WTC11 (cell line): ENCODE results near the gene CALCA. TPM values are rescaled to one million over a fixed set of nuclear protein-coding genes. Genes with fewer than 3 reads are reported as not detected.

ENCODE experiments used
- ATAC-seq: fragments of 200-7000 bp; cut with Tn5 transposase; 2 replicates; pipeline ENCODE4 v1.10.0; 2021; ENCODE audit warnings: mild to moderate bottlenecking, moderate library complexity
- CTCF ChIA-PET: fragments of 300-600 bp; sonication (Branson Sonifier 250); formaldehyde crosslinking; loops from one replicate; lab custom pipeline; 2021; ENCODE audit warnings: antibody characterized with exemption; lab: Charles Lee
- POLR2A ChIA-PET: fragments of 350-600 bp; sonication (Branson Sonifier 250); formaldehyde crosslinking; loops from one replicate; lab custom pipeline; 2021; ENCODE audit warnings: antibody characterized with exemption; lab: Charles Lee
- DNase-seq: peaks from one replicate; pipeline ENCODE4 v3.0.0; 2021; ENCODE audit warnings: low spot score
- H3K27ac Mint-ChIP-seq: 2 replicates; pipeline ENCODE4 v1.8.0; 2021; ENCODE audit warnings: mixed read lengths
- H3K27me3 Mint-ChIP-seq: 2 replicates; pipeline ENCODE4 v1.8.0; 2021; ENCODE audit warnings: low read depth, mild to moderate bottlenecking, moderate library complexity, mixed read lengths
- H3K36me3 Mint-ChIP-seq: 2 replicates; pipeline ENCODE4 v1.8.0; 2021; ENCODE audit warnings: mixed read lengths
- H3K4me1 Mint-ChIP-seq: 2 replicates; pipeline ENCODE4 v1.8.0; 2022; ENCODE audit warnings: mixed read lengths
- H3K4me3 Mint-ChIP-seq: 2 replicates; pipeline ENCODE4 v1.8.0; 2021; ENCODE audit warnings: mild to moderate bottlenecking, moderate library complexity, mixed read lengths
- H3K9me3 Mint-ChIP-seq: 2 replicates; pipeline ENCODE4 v1.8.0; 2021; ENCODE audit warnings: mixed read lengths
- ATF6 ChIP-seq: sonication (generic); formaldehyde crosslinking; IDR thresholded peaks from 2 replicates; pipeline ENCODE4 v1.8.1; 2023; ENCODE audit warnings: mild to moderate bottlenecking, missing genetic modification reagents
- ERG ChIP-seq: fragments of 250-450 bp; sonication (Bioruptor Pico); IDR thresholded peaks from 2 replicates; pipeline ENCODE4 v1.8.0; 2021; ENCODE audit warnings: mild to moderate bottlenecking
- FOXJ3 ChIP-seq: sonication (generic); formaldehyde crosslinking; IDR thresholded peaks from 2 replicates; pipeline ENCODE4 v1.9.0; 2021; ENCODE audit warnings: missing genetic modification reagents, mild to moderate bottlenecking, borderline replicate concordance
- FOXP1 ChIP-seq: sonication (generic); formaldehyde crosslinking; IDR thresholded peaks from 2 replicates; pipeline ENCODE4 v1.8.0; 2022; ENCODE audit warnings: missing genetic modification reagents, mild to moderate bottlenecking, moderate library complexity, borderline replicate concordance
- GABPB1 ChIP-seq: sonication (generic); formaldehyde crosslinking; IDR thresholded peaks from 2 replicates; pipeline ENCODE4 v1.8.1; 2023; ENCODE audit warnings: mild to moderate bottlenecking, missing genetic modification reagents
- HMGA2 ChIP-seq: fragments of 250-450 bp; sonication (Bioruptor Pico); IDR thresholded peaks from 2 replicates; pipeline ENCODE4 v1.4.0; 2021; ENCODE audit warnings: mild to moderate bottlenecking, moderate library complexity
- NFE2L1 ChIP-seq: sonication (generic); formaldehyde crosslinking; IDR thresholded peaks from 2 replicates; pipeline ENCODE4 v1.8.1; 2023; ENCODE audit warnings: missing genetic modification reagents
- NFYB ChIP-seq: sonication (generic); formaldehyde crosslinking; conservative IDR thresholded peaks from 2 replicates; pipeline ENCODE4 v1.8.0; 2022; ENCODE audit warnings: low read depth, missing genetic modification reagents
- RORB ChIP-seq: fragments of 250-450 bp; sonication (Bioruptor Pico); IDR thresholded peaks from 2 replicates; pipeline ENCODE4 v1.9.0; 2021; ENCODE audit warnings: mild to moderate bottlenecking
- SMAD3 ChIP-seq: sonication (generic); formaldehyde crosslinking; IDR thresholded peaks from 2 replicates; pipeline ENCODE4 v1.8.0; 2022; ENCODE audit warnings: missing genetic modification reagents, mild to moderate bottlenecking, borderline replicate concordance
- SP1 ChIP-seq: sonication (generic); formaldehyde crosslinking; conservative IDR thresholded peaks from 2 replicates; pipeline ENCODE4 v1.8.1; 2022; ENCODE audit warnings: missing genetic modification reagents
- TCF7 ChIP-seq: sonication (generic); formaldehyde crosslinking; IDR thresholded peaks from 2 replicates; pipeline ENCODE4 v1.8.0; 2022; ENCODE audit warnings: mild to moderate bottlenecking, low read depth, missing genetic modification reagents, moderate library complexity
- ZNF416 ChIP-seq: fragments of 250-450 bp; sonication (Bioruptor Pico); IDR thresholded peaks from 2 replicates; pipeline ENCODE4 v1.9.0; 2021; ENCODE audit warnings: mild to moderate bottlenecking, inconsistent platforms
- ZNF671 ChIP-seq: fragments of 250-450 bp; sonication (Bioruptor Pico); IDR thresholded peaks from 2 replicates; pipeline ENCODE4 v1.8.0; 2021; ENCODE audit warnings: mild to moderate bottlenecking
- total RNA-seq: library from RNA; stranded (reverse); gene quantifications from 3 replicates; pipeline ENCODE4 v1.2.3, GENCODE V29; 2021
- TF ChIP-seq, protein P1 (sequence below): sonication (generic); formaldehyde crosslinking; IDR thresholded peaks from 2 replicates; pipeline ENCODE4 v1.8.0; 2023; ENCODE audit warnings: missing genetic modification reagents
- TF ChIP-seq, protein P2 (sequence below): fragments of 200-600 bp; IDR thresholded peaks from 2 replicates; pipeline ENCODE4 v1.8.0; 2022; ENCODE audit warnings: antibody characterized with exemption
- TF ChIP-seq, protein P3 (sequence below): sonication (generic); formaldehyde crosslinking; IDR thresholded peaks from 2 replicates; pipeline ENCODE4 v1.8.1; 2022; ENCODE audit warnings: low read depth, missing genetic modification reagents, borderline replicate concordance
- TF ChIP-seq, protein P4 (sequence below): sonication (generic); formaldehyde crosslinking; IDR thresholded peaks from 2 replicates; pipeline ENCODE4 v1.8.1; 2023; ENCODE audit warnings: mild to moderate bottlenecking, moderate library complexity, missing genetic modification reagents

Gene CALCA
- total RNA-seq, 1 experiment from 2014 or later: 0.42 TPM

DNA sequence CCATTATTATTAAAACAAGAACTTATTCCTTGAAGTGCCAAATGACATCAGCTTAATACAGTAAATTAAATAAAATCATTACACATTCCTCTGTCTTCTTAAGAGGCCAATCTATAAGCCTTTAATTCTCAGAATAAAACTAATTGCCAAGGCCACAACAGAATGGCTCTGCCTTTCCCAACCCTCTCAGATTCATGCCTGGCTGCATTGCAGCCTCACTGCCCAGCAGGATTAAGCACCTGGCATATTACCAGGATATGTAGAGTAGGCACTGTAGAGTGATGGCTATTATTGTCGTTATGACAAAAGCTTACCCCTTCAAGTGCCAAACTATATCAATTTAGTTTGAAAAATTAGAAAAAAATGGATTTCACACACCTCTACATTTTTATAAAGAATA lies 9.4 kb upstream of the CALCA start (continued):
- TF ChIP-seq ERG (CRISPR knock-in tag) (no peak), NFYB (CRISPR knock-in tag) (no peak), SP1 (CRISPR knock-in tag) (no peak)

DNA sequence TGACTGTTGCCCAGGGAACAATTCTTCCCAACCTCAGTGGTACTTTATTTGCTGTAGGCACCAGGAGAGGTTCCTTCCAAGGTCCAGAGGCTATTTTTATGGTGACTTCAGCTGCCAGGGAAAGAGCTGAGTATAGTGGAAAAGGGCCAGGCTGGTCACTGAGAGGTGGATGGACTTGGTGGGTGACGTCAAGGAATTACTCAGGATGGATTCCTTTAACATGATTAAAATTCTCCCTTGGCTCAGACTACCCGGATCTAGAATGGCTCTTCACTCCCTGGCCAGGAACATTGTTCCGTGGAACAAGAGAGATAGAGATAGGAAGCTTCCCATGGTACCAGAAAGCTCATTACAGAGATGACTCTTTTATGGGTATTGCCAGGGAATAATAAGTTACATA lies 8.7 kb upstream of the CALCA start:
- Mint-ChIP-seq H3K27ac (no peak overlapping the region), H3K9me3 (peaks cover 5% of the 10 kb centered on the region; the same call in 1 of the 2 replicates), H3K4me1 (peaks cover 17% of the 10 kb centered on the region), H3K4me3 (no peak overlapping the region), H3K36me3 (no peaks in the 10 kb centered on the region), H3K27me3 (peaks cover 38% of the 10 kb centered on the region)
- no peak for ATAC-seq
- no peak for TF ChIP-seq FOXP1 (CRISPR knock-in tag)
- TF ChIP-seq, protein P1, sequence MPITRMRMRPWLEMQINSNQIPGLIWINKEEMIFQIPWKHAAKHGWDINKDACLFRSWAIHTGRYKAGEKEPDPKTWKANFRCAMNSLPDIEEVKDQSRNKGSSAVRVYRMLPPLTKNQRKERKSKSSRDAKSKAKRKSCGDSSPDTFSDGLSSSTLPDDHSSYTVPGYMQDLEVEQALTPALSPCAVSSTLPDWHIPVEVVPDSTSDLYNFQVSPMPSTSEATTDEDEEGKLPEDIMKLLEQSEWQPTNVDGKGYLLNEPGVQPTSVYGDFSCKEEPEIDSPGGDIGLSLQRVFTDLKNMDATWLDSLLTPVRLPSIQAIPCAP (CRISPR knock-in tag): no peak
- no peak for TF ChIP-seq ATF6
- TF ChIP-seq ZNF671 (CRISPR knock-in tag): no peak
- DNase-seq: no peak
- POLR2A ChIA-PET: no interaction called here
- CTCF ChIA-PET: no interaction called here

DNA sequence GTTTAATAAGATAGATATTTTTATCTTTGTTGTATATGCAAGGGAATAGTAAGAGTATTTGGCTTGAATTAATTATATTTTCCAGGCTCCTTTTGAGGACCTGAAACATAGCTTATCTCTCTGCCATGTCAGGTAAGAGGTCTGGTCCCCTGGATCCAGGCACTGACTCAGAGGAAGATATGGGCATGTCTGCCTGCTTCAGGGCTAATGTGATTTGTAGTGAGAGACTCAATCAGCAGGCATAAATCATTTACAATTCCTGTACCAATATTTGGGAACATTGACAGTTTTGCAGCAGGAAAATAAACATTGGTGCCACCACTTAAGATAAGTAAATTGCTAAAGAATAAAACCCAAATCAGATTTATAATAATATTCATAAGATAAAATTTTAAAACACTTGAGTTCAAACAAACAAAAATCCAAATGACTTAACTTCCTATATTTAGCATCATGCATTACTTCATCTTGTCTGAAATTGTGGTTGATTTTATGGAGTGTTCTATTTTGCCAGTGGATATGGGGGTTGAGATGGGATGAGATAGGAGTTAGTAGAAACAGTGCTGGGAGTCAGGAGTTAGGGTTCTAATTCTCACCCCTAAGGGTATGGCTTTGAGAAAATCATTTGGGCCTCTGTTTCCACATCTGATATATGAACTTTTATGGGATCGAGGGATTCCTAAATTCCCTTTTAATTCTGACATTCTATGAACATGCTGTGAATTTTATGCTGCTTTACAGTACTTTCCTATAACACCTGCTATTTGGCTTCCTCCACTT lies 5.1 kb upstream of the CALCA start:
- TF ChIP-seq TCF7 (CRISPR knock-in tag): no peak
- no peak for TF ChIP-seq NFE2L1
- TF ChIP-seq GABPB1: no peak
- TF ChIP-seq, protein P2, sequence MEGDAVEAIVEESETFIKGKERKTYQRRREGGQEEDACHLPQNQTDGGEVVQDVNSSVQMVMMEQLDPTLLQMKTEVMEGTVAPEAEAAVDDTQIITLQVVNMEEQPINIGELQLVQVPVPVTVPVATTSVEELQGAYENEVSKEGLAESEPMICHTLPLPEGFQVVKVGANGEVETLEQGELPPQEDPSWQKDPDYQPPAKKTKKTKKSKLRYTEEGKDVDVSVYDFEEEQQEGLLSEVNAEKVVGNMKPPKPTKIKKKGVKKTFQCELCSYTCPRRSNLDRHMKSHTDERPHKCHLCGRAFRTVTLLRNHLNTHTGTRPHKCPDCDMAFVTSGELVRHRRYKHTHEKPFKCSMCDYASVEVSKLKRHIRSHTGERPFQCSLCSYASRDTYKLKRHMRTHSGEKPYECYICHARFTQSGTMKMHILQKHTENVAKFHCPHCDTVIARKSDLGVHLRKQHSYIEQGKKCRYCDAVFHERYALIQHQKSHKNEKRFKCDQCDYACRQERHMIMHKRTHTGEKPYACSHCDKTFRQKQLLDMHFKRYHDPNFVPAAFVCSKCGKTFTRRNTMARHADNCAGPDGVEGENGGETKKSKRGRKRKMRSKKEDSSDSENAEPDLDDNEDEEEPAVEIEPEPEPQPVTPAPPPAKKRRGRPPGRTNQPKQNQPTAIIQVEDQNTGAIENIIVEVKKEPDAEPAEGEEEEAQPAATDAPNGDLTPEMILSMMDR: no peak
- TF ChIP-seq FOXJ3 (CRISPR knock-in tag): no peak
- no peaks in the 10 kb centered on the region for H3K36me3 Mint-ChIP-seq
- no peak overlapping the region for H3K27ac Mint-ChIP-seq
- no peak overlapping the region for H3K4me3 Mint-ChIP-seq
- no peak for ATAC-seq
- POLR2A ChIA-PET: no interaction called here
- CTCF ChIA-PET: interaction anchor here (1.2 to 5.3 kb wide), 3 partner anchors 29 to 70 kb away, joined by 3 to 116 read pairs (median 106); no protein-coding TSS in a partner anchor
- DNase-seq: no peak
- no peaks in the 10 kb centered on the region for H3K9me3 Mint-ChIP-seq
- H3K27me3 Mint-ChIP-seq: peaks cover 71% of the 10 kb centered on the region
- H3K4me1 Mint-ChIP-seq: peaks cover 46% of the 10 kb centered on the region

- ATAC-seq: peak; percentile 2; the same call in 1 of the 2 replicates
- Mint-ChIP-seq H3K36me3 (no peaks in the 10 kb centered on the region), H3K27ac (no peak overlapping the region), H3K4me1 (peaks cover 54% of the 10 kb centered on the region), H3K4me3 (peak overlapping the region; percentile 67), H3K27me3 (peaks cover 86% of the 10 kb centered on the region), H3K9me3 (no peaks in the 10 kb centered on the region)
- no peak for DNase-seq
- POLR2A ChIA-PET: interaction anchor here (0.9 to 2.0 kb wide), 3 partner anchors 32 to 69 kb away, joined by 4 to 5 read pairs (median 4); no protein-coding TSS in a partner anchor
- CTCF ChIA-PET: interaction anchor here (0.5 to 5.3 kb wide), 26 partner anchors 29 to 1591 kb away, joined by 3 to 116 read pairs (median 5); partner anchors contain the start of genes CALCB, CYP2R1 and INSC
- TF ChIP-seq, protein P3, sequence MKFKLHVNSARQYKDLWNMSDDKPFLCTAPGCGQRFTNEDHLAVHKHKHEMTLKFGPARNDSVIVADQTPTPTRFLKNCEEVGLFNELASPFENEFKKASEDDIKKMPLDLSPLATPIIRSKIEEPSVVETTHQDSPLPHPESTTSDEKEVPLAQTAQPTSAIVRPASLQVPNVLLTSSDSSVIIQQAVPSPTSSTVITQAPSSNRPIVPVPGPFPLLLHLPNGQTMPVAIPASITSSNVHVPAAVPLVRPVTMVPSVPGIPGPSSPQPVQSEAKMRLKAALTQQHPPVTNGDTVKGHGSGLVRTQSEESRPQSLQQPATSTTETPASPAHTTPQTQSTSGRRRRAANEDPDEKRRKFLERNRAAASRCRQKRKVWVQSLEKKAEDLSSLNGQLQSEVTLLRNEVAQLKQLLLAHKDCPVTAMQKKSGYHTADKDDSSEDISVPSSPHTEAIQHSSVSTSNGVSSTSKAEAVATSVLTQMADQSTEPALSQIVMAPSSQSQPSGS: no peak
- TF ChIP-seq, protein P2: no peak
- TF ChIP-seq HMGA2 (no peak), ZNF416 (no peak), RORB (no peak), FOXP1 (CRISPR knock-in tag) (no peak), SMAD3 (CRISPR knock-in tag) (no peak)
- TF ChIP-seq, protein P4, sequence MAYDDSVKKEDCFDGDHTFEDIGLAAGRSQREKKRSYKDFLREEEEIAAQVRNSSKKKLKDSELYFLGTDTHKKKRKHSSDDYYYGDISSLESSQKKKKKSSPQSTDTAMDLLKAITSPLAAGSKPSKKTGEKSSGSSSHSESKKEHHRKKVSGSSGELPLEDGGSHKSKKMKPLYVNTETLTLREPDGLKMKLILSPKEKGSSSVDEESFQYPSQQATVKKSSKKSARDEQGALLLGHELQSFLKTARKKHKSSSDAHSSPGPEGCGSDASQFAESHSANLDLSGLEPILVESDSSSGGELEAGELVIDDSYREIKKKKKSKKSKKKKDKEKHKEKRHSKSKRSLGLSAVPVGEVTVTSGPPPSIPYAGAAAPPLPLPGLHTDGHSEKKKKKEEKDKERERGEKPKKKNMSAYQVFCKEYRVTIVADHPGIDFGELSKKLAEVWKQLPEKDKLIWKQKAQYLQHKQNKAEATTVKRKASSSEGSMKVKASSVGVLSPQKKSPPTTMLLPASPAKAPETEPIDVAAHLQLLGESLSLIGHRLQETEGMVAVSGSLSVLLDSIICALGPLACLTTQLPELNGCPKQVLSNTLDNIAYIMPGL (CRISPR knock-in tag): no peak
These were observed 3.1 kb upstream of the CALCA start for GRCh38 chr11:14975252-14975587.
